ENCODE results near the gene NEK3. TPM values are rescaled to one million over a fixed set of nuclear protein-coding genes. Genes with fewer than 3 reads are reported as not detected.
"Not testable (repeated sequence)": the region's sequence is repeated elsewhere in the genome, so short reads cannot be mapped to it uniquely, and the experiment has no call there.

The NEK3 gene
- total RNA-seq, 1 experiment from 2014 or later: 12.0 TPM

GRCh38 chr13:52195401-52195837, 36.0 kb upstream of the NEK3 start:
- TF ChIP-seq POLR2AphosphoS5 (IDR thresholded peaks at IDR 0.05; ENCODE audit: low read depth, low read length) (peak; percentile 63; the same call in 1 of the 2 replicates), CTCF (IDR thresholded peaks at IDR 0.05) (peak; percentile 70), TCF7L2 (IDR thresholded peaks at IDR 0.05; ENCODE audit: low read depth, low read length) (no peak)
- no peaks in the 10 kb centered on the region for H3K9me3 ChIP-seq (ENCODE audit: control insufficient read depth, insufficient read depth, low read depth, low read length)
- intact Hi-C loops (cut with micrococcal nuclease; ENCODE audit: unreplicated experiment): loop anchor here (10.0 kb wide), 1 partner anchor 191 kb away; no protein-coding TSS in a partner anchor
- ChIA-PET CTCF (interaction anchor here (0.7 kb wide), 1 partner anchor 567 kb away, joined by 3 read pairs; no protein-coding TSS in a partner anchor), POLR2A (no interaction called here)
- peaks cover 4% of the 10 kb centered on the region; the same call in 1 of the 2 replicates for H3K36me3 ChIP-seq (ENCODE audit: control insufficient read depth, insufficient read depth, low read length)
- H3K27me3 ChIP-seq (ENCODE audit: control insufficient read depth, insufficient read depth, low read length): no peaks in the 10 kb centered on the region
- H3K4me3 ChIP-seq (ENCODE audit: low read depth in 2 of 2, low read length in 2 of 2): peak overlapping the region; percentile 90 to 94
- no TSS peak for BruUV-seq (replicated peaks)
- ATAC-seq (peak; percentile 98), DNase-seq (ENCODE audit: low read depth, low spot score) (peak; percentile 50)
- in situ Hi-C loops (cut with HindIII; ENCODE audit: low pct_unique_long_range_greater_than_20kb, low sequenced_read_pairs): no loop called here
- H3K4me1 ChIP-seq (ENCODE audit: control insufficient read depth, insufficient read depth, low read length): peaks cover 5% of the 10 kb centered on the region; the same call in 1 of the 2 replicates
- H3K27ac ChIP-seq (ENCODE audit: low read length): peak overlapping the region; percentile 91; the same call in 1 of the 2 replicates

GRCh38 chr13:52194184-52194868, 34.9 kb upstream of the NEK3 start:
- BruUV-seq (replicated peaks): no TSS peak
- ChIA-PET CTCF (interaction anchor here (0.7 kb wide), 1 partner anchor 219 kb away, joined by 3 read pairs; no protein-coding TSS in a partner anchor), POLR2A (no interaction called here)
- H3K4me1 ChIP-seq (ENCODE audit: control insufficient read depth, insufficient read depth, low read length): peaks cover 5% of the 10 kb centered on the region; the same call in 1 of the 2 replicates
- DNase-seq (ENCODE audit: low read depth, low spot score) (no peak), ATAC-seq (peak; percentile 87)
- TF ChIP-seq TCF7L2 (IDR thresholded peaks at IDR 0.05; ENCODE audit: low read depth, low read length) (peak; percentile 51; the same call in 1 of the 2 replicates), CTCF (IDR thresholded peaks at IDR 0.05) (no peak), SIN3A (IDR thresholded peaks at IDR 0.05; ENCODE audit: borderline replicate concordance, insufficient read depth, low read depth, low read length) (peak; percentile 73; the same call in 1 of the 2 replicates), POLR2AphosphoS5 (IDR thresholded peaks at IDR 0.05; ENCODE audit: low read depth, low read length) (peak; percentile 85), REST (IDR thresholded peaks at IDR 0.05; ENCODE audit: insufficient read depth in 1 of 2, low read depth in 2 of 2, low read length in 1 of 2) (peak in 1 of 2 experiments; percentile 57; a peak in 1 of 4 replicates)
- in situ Hi-C loops (cut with HindIII; ENCODE audit: low pct_unique_long_range_greater_than_20kb, low sequenced_read_pairs) (no loop called here), intact Hi-C loops (cut with micrococcal nuclease; ENCODE audit: unreplicated experiment) (loop anchor here (10.0 kb wide), 1 partner anchor 190 kb away; no protein-coding TSS in a partner anchor)
- H3K4me3 ChIP-seq (ENCODE audit: low read depth in 2 of 2, low read length in 2 of 2): peak overlapping the region; percentile 90 to 94
- peaks cover 4% of the 10 kb centered on the region; the same call in 1 of the 2 replicates for H3K36me3 ChIP-seq (ENCODE audit: control insufficient read depth, insufficient read depth, low read length)
- H3K27ac ChIP-seq (ENCODE audit: low read length): peak overlapping the region; percentile 91
- H3K9me3 ChIP-seq (ENCODE audit: control insufficient read depth, insufficient read depth, low read depth, low read length): no peaks in the 10 kb centered on the region
- H3K27me3 ChIP-seq (ENCODE audit: control insufficient read depth, insufficient read depth, low read length): no peaks in the 10 kb centered on the region

- H3K27me3 ChIP-seq (ENCODE audit: control insufficient read depth, insufficient read depth, low read length); H3K36me3 ChIP-seq (ENCODE audit: control insufficient read depth, insufficient read depth, low read length); H3K9me3 ChIP-seq (ENCODE audit: control insufficient read depth, insufficient read depth, low read depth, low read length); in situ Hi-C loops (cut with HindIII; ENCODE audit: low pct_unique_long_range_greater_than_20kb, low sequenced_read_pairs); ATAC-seq; DNase-seq (ENCODE audit: low read depth, low spot score); H3K4me1 ChIP-seq (ENCODE audit: control insufficient read depth, insufficient read depth, low read length); POLR2A ChIA-PET: not testable (repeated sequence)
- CTCF ChIA-PET: interaction anchor here (0.7 kb wide), 1 partner anchor 220 kb away, joined by 3 read pairs; no protein-coding TSS in a partner anchor
- Histone ChIP-seq H3K27ac (ENCODE audit: low read length) (peak overlapping the region; percentile 91), H3K4me3 (ENCODE audit: low read depth in 2 of 2, low read length in 2 of 2) (peak overlapping the region; percentile 90 to 94)
- intact Hi-C loops (cut with micrococcal nuclease; ENCODE audit: unreplicated experiment): loop anchor here (10.0 kb wide), 1 partner anchor 189 kb away; no protein-coding TSS in a partner anchor
- BruUV-seq (replicated peaks): TSS peak; percentile 76
Measured at GRCh38 chr13:52193587-52194183, 34.3 kb upstream of the NEK3 start.

- H3K27ac ChIP-seq (ENCODE audit: low read length); POLR2A ChIA-PET; in situ Hi-C loops (cut with HindIII; ENCODE audit: low pct_unique_long_range_greater_than_20kb, low sequenced_read_pairs); H3K9me3 ChIP-seq (ENCODE audit: control insufficient read depth, insufficient read depth, low read depth, low read length); CTCF ChIA-PET; H3K4me3 ChIP-seq (ENCODE audit: low read depth in 2 of 2, low read length in 2 of 2); DNase-seq (ENCODE audit: low read depth, low spot score); H3K27me3 ChIP-seq (ENCODE audit: control insufficient read depth, insufficient read depth, low read length); intact Hi-C loops (cut with micrococcal nuclease; ENCODE audit: unreplicated experiment); H3K4me1 ChIP-seq (ENCODE audit: control insufficient read depth, insufficient read depth, low read length); H3K36me3 ChIP-seq (ENCODE audit: control insufficient read depth, insufficient read depth, low read length); ATAC-seq; BruUV-seq (replicated peaks): not testable (repeated sequence)
Measured at GRCh38 chr13:52187424-52188187, 28.2 kb upstream of the NEK3 start.
